WI38 (cell line): ENCODE results near the gene PIH1D1.
A peak's percentile ranks its signal among the peaks of the same experiment; 100 is the strongest.

Source experiments
- H3K4me3 ChIP-seq: 2 replicates; pipeline ENCODE4 v1.5.1; 2011; ENCODE audit warnings: low read depth, mild to moderate bottlenecking, control low read depth, low read length
- TF ChIP-seq, protein P1 (sequence below): IDR thresholded peaks from 2 replicates; pipeline ENCODE4 v1.5.1; 2012; ENCODE audit warnings: low read depth, mild to moderate bottlenecking, control low read depth, low read length

The PIH1D1 gene

DNA sequence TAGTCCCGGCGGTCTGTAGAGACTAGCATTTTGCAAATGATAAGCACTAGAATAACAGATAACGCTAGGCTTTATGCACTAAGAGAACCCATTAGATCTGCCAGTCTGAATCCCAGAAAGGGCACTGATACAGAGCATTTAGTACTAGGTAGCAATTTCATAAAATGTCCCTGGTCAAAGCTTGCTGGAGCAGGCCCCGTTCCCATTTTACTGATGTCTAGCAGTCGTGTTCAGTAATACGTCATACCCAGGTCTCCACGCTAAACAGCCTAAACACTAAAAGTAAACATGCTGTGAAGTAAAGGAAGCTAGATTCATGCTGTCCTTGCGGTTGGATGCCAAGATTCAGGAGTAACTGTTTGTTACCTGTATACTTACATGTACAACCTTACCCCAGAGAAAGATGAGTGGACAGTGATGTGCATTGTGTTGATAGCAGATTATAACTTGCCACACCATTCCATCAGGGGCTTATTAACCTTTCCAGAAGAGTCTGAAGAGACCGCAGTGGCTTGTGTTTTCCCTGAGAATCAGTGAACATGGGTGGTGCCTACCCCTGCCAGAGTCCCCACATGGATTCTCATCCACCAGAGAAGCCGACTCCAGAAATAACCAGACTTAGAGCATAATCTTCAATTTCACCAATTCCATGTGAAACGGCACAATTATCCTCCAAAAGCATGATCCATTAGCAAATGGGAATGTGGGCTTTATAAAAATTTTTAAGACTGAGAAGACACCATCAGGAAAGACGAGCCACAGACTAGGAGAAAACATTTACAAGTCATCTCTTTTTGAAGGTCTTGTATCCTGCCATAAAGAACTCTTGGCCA is 41.2 kb upstream of the PIH1D1 start:
- no peak overlapping the region for H3K4me3 ChIP-seq
- TF ChIP-seq, protein P1, sequence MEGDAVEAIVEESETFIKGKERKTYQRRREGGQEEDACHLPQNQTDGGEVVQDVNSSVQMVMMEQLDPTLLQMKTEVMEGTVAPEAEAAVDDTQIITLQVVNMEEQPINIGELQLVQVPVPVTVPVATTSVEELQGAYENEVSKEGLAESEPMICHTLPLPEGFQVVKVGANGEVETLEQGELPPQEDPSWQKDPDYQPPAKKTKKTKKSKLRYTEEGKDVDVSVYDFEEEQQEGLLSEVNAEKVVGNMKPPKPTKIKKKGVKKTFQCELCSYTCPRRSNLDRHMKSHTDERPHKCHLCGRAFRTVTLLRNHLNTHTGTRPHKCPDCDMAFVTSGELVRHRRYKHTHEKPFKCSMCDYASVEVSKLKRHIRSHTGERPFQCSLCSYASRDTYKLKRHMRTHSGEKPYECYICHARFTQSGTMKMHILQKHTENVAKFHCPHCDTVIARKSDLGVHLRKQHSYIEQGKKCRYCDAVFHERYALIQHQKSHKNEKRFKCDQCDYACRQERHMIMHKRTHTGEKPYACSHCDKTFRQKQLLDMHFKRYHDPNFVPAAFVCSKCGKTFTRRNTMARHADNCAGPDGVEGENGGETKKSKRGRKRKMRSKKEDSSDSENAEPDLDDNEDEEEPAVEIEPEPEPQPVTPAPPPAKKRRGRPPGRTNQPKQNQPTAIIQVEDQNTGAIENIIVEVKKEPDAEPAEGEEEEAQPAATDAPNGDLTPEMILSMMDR, result no peak

DNA sequence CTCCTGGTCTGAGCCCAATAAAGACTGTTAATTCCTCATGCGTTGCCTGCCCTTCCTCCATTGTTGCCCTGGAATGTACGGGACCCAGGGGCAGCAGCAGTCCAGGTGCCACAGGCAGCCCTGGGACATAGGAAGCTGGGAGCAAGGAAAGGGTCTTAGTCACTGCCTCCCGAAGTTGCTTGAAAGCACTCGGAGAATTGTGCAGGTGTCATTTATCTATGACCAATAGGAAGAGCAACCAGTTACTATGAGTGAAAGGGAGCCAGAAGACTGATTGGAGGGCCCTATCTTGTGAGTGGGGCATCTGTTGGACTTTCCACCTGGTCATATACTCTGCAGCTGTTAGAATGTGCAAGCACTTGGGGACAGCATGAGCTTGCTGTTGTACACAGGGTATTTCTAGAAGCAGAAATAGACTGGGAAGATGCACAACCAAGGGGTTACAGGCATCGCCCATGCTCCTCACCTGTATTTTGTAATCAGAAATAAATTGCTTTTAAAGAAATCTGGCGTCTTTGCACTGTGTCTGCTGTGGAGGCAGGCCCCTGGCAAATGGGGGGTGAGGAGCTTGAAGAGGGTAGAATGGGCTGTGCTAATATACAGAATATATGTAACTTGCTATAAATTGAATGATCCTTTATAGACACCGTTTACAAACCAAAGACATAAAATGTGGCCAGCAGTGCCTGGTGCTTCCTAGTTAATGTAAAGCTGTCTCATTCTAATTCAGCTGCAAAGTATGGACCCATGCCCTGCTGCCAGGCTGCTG is 40.4 kb upstream of the PIH1D1 start:
- H3K4me3 ChIP-seq, result no peak overlapping the region
- TF ChIP-seq, protein P1, result no peak

DNA sequence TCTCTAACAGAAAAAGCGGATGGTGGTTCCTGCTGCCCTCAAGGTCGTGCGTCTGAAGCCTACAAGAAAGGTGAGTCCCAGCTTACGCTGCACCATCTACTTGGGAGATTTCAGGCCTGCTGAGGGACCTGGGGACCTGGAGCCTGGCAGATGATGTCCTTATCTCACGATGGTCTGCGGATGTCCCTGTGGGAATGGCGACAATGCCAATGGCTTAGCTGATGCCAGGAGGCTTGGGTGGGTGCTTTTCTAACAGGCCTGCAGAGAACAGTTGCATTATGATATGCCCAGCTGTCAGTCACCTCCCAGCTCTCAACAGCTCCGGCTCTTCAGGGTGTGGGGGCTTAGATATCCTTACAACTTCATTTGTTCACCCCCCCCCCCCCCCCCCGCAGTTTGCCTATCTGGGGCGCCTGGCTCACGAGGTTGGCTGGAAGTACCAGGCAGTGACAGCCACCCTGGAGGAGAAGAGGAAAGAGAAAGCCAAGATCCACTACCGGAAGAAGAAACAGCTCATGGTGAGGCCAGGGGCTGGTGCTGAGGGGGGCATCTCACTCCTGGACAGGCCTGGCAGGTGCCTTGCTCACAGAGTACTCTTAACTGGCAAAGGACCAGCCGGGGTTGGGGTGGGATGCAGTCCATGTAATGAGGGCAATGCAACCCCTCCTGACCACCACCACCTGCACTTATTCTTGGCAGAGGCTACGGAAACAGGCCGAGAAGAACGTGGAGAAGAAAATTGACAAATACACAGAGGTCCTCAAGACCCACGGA is 39.6 kb upstream of the PIH1D1 start:
- H3K4me3 ChIP-seq, result no peak overlapping the region
- TF ChIP-seq, protein P1, result no peak

DNA sequence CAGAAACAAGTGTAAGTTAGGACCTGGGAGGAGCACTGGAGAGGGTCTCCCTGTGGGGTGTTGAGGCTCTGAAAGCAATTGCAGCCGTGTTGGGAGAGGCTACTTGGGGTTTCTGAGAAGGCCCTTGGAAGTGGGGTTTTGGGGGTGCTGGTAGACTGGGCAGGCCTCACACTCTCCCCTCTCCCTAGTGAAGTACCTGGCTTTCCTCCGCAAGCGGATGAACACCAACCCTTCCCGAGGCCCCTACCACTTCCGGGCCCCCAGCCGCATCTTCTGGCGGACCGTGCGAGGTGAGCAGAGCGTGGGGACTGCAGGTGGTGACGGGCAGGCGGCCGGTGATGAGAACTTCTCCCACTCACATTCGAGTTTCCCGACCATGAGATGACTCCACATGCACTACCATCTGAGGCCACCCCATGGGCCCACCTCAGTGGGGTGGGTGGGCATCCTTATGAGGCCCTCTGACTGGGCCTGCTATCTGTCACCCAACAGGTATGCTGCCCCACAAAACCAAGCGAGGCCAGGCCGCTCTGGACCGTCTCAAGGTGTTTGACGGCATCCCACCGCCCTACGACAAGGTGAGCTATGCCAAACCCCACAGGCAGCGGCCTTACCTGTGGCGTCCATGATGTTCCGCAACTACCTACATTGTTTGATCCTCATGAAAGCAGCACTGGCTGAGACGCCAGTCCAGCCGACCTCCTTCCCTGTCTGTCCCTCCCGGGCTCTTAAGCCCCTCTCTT is 38.8 kb upstream of the PIH1D1 start:
- TF ChIP-seq, protein P1, result no peak
- no peak overlapping the region for H3K4me3 ChIP-seq

DNA sequence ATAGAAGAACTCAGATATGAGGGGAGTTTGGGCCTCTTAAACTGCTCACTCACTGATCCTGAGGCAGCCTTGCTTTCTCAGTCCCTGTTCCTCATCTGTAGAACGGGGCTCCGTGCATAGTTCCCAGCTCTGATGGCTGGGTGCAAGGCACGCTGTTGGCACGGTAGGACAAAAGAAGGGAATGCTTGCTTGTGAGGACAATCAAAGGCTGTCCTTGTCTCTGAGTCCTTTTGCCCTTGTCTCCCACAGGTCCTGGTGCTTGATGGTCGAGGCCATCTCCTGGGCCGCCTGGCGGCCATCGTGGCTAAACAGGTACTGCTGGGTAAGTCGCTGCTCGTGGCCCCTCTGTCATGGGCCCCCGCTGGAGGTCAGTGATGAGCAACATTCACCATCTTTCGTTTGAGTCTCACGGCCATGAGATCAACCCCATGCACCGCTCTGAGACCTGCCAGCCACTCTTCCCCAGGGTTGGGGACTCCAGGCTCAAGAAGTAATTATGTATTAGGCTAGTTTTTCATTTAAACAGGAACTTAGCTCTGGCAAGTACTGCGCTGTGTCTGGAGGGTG is 38.1 kb upstream of the PIH1D1 start:
- H3K4me3 ChIP-seq, result peak overlapping the region; percentile 90
- TF ChIP-seq, protein P1, result no peak

DNA sequence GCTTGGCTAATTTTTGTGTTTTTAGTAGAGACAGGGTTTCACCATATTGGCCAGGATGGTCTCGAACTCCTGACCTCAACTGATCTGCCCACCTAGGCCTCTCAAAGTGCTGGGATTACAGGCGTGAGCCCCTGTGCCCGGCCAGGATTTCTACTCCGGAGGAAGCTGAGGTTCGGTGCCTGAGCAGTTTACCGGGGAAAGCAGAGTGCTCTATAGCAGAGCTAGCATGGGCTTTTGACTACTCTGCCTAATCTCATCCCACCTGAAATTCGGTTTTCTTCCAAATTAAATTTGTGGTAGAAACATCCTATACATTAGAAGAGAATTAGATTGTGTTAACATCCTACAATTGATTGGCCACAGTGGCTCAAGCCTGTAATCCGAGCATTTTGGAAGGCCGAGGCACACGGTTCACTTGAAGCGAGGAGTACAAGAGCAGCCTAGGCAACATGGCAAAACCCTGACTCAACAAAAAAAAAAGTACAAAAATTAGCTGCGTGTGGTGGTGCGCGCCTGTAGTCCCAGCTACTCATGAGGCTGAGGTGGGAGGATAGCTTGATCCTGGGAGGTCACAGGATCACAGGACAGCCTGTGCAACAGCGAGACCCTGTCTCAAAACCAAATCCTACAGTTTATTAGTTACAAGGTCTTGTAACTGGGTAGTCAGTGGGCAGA is 37.4 kb upstream of the PIH1D1 start:
- TF ChIP-seq, protein P1, result no peak
- peak overlapping the region; percentile 90 for H3K4me3 ChIP-seq
